ENCODE data around the gene ZSCAN22. TPM values are rescaled to one million over a fixed set of nuclear protein-coding genes. Genes with fewer than 3 reads are reported as not detected.
A peak's percentile ranks its signal among the peaks of the same experiment; 100 is the strongest.

The ZSCAN22 gene
- total RNA-seq, 2 donors from 2014 or later, result 1.5 to 1.7 TPM

DNA sequence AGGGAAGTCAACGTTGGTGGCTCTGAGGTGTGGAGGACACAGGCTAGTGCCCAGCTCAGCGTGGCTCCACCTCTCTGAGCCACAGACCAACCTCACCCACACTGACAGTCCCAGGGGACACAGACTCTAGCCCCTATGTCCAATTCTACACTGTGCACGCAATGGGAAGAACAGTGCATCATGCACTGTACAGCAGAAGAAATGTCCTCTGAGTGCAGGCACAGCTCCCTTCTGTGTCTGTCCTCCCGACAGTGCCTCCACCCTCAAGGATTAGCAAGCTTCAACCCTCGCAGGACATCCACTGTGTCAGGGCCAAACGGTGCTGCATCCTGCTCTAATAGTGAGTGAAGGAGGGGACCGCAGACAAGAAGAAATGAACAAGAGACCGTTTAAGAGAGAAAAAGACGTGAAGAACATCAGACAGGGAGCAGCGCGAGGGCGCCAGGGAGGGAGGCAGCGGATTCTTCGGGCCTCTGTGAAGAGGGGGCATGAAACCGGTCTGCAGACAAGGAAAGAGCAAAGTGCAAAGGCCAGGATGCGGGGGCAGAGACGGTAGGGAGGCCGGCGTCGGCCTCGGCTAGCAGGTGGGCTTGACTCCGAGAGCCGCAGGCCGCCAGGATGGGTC is 53.4 kb downstream of the ZSCAN22 start:
- H3K27ac Mint-ChIP-seq, result peak overlapping the region; percentile 97
- ATAC-seq (no peak), DNase-seq (no peak)
- H3K36me3 Mint-ChIP-seq (ENCODE audit: low read depth), result no peaks in the 10 kb centered on the region
- no peaks in the 10 kb centered on the region for H3K9me3 ChIP-seq (ENCODE audit: control insufficient read depth, low read length, poor library complexity, severe bottlenecking)
- peaks cover 18% of the 10 kb centered on the region for H3K4me1 Mint-ChIP-seq
- no peaks in the 10 kb centered on the region for H3K27me3 Mint-ChIP-seq
- peak overlapping the region; percentile 98 for H3K4me3 Mint-ChIP-seq

DNA sequence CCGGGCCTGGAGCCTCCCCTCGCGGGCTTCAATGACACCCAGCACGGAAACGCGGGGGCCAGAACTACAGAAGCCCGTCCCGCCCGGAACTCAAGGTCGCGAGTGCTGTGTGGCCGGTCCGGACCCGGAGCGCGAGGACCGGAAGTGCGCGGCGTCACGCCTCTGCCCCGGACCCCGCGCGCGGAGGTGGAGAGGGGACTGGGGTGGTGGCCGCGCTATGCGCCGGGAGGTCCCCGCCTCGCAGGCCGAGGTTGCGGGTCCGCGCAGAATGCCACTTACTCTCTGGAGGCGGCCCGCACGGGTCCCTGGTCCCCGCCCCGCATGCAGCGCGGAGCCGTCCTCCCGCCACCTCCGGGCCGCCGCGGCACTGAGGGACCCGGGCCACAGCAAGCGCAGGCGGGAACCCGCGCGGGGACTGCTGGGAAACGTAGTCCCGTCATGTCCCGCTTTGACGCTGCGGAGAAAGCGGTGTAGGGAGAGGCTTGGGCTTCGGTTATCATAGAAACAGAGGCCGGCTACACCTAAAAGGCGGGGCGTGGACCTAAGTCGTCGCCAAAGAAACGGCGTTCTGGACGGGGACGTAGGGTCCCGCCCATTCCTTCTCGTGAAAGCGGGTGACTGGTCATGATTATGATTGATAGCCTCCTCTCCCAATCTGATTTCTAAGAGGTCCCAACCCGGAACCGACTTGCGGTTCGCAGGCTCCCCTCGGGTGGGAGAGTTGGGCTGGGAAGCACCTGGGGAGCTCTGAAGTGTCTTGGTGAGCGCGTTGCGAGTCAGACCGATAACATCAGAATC is 54.1 kb downstream of the ZSCAN22 start, which contains the start of gene ZNF837:
ZNF837 (minus strand) TSS at position 369 of the 798 bp plus-strand sequence. CDS start 11,698 bp downstream, outside the sequence.
- Mint-ChIP-seq H3K4me3 (peak within 1 kb of the TSS; percentile 98), H3K27me3 (no peaks in the 10 kb centered on the region), H3K4me1 (peaks cover 23% of the 10 kb centered on the region), H3K36me3 (ENCODE audit: low read depth) (no peaks in the 10 kb centered on the region), H3K27ac (peak within 1 kb of the TSS; percentile 97)
- DNase-seq (peak; percentile 92 to 96 (median 94)), ATAC-seq (peak; percentile 83)
- H3K9me3 ChIP-seq (ENCODE audit: control insufficient read depth, low read length, poor library complexity, severe bottlenecking), result no peaks in the 10 kb centered on the region

DNA sequence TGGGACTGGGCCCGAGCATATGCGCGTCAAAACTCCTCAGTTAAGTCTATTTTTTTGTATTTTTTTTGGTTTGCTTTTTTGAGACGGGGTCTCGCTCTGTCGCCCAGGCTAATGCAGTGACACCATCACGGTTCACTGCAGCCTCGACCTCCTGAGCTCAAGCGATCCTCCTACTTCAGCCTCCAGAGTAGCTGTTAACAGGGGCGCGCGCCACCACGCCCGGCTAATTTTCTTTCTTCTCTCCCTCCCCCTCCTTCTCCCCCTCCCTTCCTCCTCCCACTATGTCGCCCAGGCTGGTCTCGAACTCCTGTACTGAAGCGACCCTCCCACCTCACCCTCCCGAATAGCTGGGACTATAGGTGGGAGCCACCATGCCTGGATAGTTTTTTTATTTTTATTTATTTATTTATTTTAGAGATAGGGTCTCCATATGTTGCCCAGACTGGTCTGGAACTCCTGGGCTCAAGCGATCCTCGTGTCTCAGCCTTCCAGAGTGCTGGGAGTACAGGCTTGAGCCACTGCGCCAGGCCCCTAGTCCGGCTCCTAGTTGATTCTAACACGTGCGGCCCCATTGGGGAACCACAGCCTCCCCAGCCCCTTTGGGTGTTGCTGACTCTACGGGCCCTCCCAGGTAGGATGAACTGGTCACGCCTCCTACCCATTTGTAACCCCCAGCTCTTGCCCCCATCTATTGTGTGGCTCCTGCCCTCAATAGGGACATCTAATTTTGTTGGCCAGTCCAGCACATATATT is 54.8 kb downstream of the ZSCAN22 start:
- Mint-ChIP-seq H3K27ac (peak overlapping the region; percentile 97), H3K27me3 (no peaks in the 10 kb centered on the region), H3K36me3 (ENCODE audit: low read depth) (no peaks in the 10 kb centered on the region), H3K4me1 (peaks cover 27% of the 10 kb centered on the region), H3K4me3 (peak overlapping the region; percentile 98)
- H3K9me3 ChIP-seq (ENCODE audit: control insufficient read depth, low read length, poor library complexity, severe bottlenecking), result no peaks in the 10 kb centered on the region
- no peak for ATAC-seq
- DNase-seq, result no peak

DNA sequence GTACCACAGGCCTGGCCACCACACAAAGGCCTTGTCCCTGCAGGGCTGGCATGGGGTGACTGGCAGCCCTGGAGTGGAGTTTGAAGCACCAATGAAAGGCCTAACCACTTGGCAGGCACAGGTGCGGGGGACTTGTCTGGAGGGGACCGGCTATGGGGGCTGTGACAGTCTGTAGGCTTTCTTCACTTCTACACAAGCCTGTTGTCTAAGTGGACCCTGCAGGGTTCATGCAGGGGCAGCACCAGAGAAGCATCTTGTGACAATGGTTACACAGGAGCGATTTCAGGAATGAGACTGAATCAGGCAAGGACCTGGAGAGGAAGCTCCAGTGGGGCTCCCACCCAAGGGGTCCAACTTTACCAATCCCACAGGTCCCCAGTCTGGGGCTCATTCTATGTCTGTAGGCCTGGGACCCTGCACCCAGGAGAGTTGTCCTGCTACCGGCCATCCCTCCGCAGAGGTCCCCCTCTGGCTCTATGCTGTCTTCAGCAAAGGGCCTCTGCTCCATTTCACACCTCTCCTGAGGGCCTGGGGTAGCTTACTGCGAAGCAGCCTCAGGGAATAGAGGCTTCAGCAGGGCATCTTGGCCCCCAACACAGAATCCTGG is 56.3 kb downstream of the ZSCAN22 start:
- no peaks in the 10 kb centered on the region for H3K36me3 Mint-ChIP-seq (ENCODE audit: low read depth)
- no peaks in the 10 kb centered on the region for H3K9me3 ChIP-seq (ENCODE audit: control insufficient read depth, low read length, poor library complexity, severe bottlenecking)
- H3K4me3 Mint-ChIP-seq, result peak overlapping the region; percentile 81
- peak overlapping the region; percentile 97 for H3K27ac Mint-ChIP-seq
- no peaks in the 10 kb centered on the region for H3K27me3 Mint-ChIP-seq
- DNase-seq, result no peak
- peaks cover 35% of the 10 kb centered on the region for H3K4me1 Mint-ChIP-seq
- ATAC-seq, result no peak

DNA sequence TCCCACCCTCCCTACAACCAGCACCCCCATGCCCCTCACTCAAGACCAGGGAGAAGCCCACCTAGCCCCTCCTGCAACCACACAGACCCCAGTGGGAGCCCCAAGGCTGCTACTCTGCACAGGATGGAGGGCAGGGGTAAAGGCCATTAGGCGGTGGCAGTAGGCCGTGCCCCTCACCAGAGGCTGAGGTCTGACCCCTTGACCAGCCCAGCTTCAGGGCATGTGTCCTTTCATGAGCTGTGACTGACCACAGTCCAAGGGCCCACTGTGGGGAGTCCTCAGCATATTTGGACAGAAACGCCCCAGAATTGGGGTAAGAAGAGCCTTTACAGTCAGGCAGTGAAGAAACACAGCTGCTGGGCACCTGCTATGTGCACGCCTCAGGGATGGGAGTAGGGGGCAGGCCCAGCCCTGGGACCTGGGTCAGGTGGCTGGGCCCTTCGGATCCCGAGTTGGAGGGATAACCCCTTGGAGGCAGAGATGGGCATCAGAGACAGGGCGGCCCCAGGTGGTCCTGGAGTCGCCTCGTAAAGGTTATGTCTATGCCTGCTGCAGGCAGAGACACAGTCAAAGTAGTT is 58.6 kb downstream of the ZSCAN22 start:
- DNase-seq (no peak), ATAC-seq (no peak)
- Mint-ChIP-seq H3K4me3 (peak overlapping the region; percentile 90), H3K27ac (peak overlapping the region; percentile 95), H3K27me3 (no peaks in the 10 kb centered on the region), H3K36me3 (ENCODE audit: low read depth) (no peaks in the 10 kb centered on the region), H3K4me1 (peaks cover 26% of the 10 kb centered on the region)
- H3K9me3 ChIP-seq (ENCODE audit: control insufficient read depth, low read length, poor library complexity, severe bottlenecking), result no peaks in the 10 kb centered on the region

DNA sequence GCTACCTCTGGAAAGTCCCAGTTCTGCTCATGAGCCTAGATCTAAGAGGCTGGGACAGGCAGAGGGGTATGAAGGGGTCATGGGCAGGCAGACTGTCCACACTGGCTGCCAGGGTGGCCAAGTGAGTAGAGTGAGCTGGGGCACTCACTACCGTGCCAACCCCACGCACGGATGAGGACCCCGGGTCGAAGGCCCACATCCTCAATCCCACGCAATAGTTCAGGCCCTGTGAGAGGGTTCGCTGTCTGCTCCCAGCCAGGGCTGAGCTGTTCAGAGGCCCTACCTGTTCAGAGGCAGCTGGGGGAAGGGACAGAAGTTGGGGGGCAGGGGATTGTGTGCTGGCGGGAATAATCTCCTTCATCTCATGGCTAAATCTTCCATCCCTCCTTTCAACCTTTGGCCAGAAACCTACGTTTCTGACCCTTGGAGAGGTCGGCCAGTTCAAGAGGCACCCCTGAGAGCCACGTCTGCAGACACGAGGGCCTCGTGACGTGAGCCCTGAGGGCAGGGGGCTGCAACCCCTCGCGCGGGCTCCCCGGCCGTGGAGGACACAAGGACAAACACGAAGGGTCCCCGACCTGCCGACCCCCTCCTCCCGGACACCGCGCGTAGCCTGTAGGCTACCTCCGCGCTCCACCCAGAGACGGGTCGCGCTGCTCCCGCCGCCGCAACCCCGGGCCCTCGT is 59.2 kb downstream of the ZSCAN22 start:
- Mint-ChIP-seq H3K36me3 (ENCODE audit: low read depth) (peaks cover 2% of the 10 kb centered on the region), H3K4me1 (peaks cover 31% of the 10 kb centered on the region), H3K4me3 (peak overlapping the region; percentile 90), H3K27ac (peak overlapping the region; percentile 95), H3K27me3 (no peaks in the 10 kb centered on the region)
- ATAC-seq (no peak), DNase-seq (no peak)
- no peaks in the 10 kb centered on the region for H3K9me3 ChIP-seq (ENCODE audit: control insufficient read depth, low read length, poor library complexity, severe bottlenecking)

DNA sequence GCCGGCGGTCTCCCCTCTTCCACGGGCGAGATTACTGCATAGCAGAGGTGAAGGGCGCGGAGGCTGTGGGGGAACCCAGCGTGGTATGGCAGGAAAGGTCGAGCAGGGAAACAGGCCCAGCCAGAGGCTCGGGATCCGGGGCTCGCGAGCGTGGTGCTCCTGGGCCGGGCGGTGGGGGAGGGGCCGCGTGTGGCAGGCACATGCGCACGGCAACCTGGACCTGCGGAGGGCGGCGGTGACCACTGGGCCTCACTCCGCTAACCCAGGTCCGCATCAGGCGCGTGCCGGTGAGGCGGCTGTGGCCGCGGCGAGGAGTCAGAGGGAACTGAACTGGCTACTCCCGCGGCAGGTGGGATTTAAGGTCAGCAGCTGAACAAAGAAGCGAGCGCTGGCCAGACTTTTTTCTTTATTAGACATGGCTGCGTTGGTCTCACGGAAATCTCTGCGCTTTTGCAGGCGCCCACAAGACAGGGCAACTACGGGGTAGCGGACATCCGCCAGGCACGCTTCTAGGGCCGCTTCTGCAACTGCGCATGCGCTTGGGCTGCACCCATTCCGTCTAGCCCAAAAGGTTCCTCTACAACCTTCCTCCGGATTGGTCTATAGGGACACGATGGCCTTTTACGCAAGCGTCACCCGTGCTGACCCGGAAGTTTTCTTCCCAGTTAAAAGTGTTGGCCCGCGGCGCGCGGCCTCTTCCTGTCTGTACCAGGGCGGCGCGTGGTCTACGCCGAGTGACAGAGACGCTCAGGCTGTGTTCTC is 60.0 kb downstream of the ZSCAN22 start, which contains the start of gene RPS5:
RPS5 (plus strand) TSS at position 694 of the 762 bp plus-strand sequence. CDS start 869 bp downstream, outside the sequence.
- Mint-ChIP-seq H3K27ac (peak within 1 kb of the TSS; percentile 95), H3K4me3 (peak within 1 kb of the TSS; percentile 90), H3K36me3 (ENCODE audit: low read depth) (peaks cover 2% of the 10 kb centered on the region), H3K4me1 (peaks cover 27% of the 10 kb centered on the region), H3K27me3 (no peaks in the 10 kb centered on the region)
- peak; percentile 92 for ATAC-seq
- no peaks in the 10 kb centered on the region for H3K9me3 ChIP-seq (ENCODE audit: control insufficient read depth, low read length, poor library complexity, severe bottlenecking)
- DNase-seq, result peak; percentile 89 to 93 (median 90)

DNA sequence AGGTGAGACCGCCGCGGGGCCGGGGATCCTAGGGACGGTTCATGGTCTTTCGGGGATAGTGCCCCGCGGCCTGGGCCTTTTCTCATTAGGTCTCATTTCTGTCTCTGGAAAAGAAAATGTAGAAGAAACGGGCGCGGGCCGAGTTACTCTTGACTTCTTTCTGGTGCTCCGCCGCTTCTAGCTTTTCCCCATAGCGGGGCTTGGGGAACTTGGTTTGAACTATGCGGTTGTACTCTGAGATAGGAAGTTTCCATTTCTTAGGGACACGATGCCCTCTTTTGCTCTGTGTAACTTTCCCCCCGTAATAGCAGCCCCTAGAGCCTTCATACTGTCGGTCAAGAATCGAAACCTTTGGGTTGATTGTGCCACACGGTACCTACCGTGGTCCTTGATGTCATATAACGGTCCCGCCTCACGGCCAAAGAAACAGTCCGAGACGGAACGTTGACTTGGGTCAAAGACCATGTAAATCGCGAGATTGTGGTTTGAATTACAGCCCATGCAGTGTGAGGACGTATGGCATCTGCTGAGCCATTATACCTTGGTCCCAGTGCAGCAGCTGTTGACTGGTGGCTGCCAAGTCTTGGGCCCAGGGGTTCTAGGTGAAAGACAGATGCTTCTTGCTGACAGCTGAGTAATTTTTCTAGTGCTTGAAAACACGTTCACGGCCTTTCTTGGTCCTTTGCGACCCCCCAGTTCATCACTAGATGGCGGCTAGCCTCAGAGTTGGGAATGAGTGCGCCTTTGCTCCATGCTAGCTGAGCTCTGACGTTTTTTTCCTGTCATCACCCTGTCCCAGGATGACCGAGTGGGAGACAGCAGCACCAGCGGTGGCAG is 60.8 kb downstream of the ZSCAN22 start:
- Mint-ChIP-seq H3K4me3 (peak overlapping the region; percentile 90), H3K27me3 (no peaks in the 10 kb centered on the region), H3K27ac (peak overlapping the region; percentile 95), H3K4me1 (peaks cover 24% of the 10 kb centered on the region), H3K36me3 (ENCODE audit: low read depth) (peaks cover 2% of the 10 kb centered on the region)
- no peak for ATAC-seq
- H3K9me3 ChIP-seq (ENCODE audit: control insufficient read depth, low read length, poor library complexity, severe bottlenecking), result no peaks in the 10 kb centered on the region
- no peak for DNase-seq

DNA sequence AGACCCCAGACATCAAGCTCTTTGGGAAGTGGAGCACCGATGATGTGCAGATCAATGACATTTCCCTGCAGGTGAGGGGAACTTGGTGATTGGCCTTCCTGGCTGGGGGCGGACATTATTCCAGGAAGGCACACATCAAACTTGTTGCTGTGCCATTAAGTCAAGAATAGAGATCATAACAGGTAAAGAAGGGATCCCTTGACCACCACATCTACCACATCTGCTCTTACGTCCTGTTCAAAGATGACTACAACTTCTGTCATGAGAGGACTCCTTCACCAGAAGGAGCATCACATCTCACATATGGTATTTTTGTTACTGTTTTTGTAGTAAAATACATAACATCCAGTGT is 61.4 kb downstream of the ZSCAN22 start:
- ATAC-seq (no peak), DNase-seq (no peak)
- peak overlapping the region; percentile 95 for H3K27ac Mint-ChIP-seq
- H3K27me3 Mint-ChIP-seq, result no peaks in the 10 kb centered on the region
- H3K4me3 Mint-ChIP-seq, result peak overlapping the region; percentile 90
- no peaks in the 10 kb centered on the region for H3K9me3 ChIP-seq (ENCODE audit: control insufficient read depth, low read length, poor library complexity, severe bottlenecking)
- peaks cover 2% of the 10 kb centered on the region for H3K36me3 Mint-ChIP-seq (ENCODE audit: low read depth)
- H3K4me1 Mint-ChIP-seq, result peaks cover 24% of the 10 kb centered on the region

Data from T-helper 17 cell (primary cell).